ENCODE measurements around the gene CHFR.

CHFR gene

GRCh38 chr12:132924356-132924755 lies 37.0 kb upstream of the CHFR start:
- H3K4me3 ChIP-seq (ENCODE audit: low read depth, low read length), result no peak overlapping the region
- peaks cover 16% of the 10 kb centered on the region for H3K9me3 ChIP-seq
- peaks cover 3% of the 10 kb centered on the region for H3K36me3 ChIP-seq

DNA sequence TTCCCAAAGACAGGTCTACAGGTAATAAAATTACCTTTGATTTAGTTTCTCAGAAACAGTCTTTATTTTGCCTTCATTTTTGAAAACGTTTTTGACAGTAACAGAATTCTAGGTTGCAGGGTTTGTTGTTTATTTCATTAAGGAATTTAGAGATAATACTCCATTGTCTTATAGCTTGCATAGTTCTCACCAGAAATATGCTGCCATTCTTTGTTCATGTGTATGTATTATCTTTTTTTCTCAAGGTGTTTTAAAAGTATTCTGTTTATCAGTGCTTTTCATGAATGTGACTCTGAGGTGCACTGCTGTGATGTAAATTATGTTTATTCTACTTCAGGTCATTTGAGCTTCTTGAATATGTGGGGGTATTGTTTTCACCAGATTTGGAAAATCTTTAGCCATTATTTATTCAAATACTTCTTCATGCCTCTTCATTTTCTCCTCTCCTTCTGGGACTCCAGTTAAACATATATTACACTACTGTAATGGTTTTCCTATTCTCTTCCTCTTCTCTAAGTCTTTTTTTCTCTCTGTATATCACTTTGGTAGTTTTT lies 36.0 kb upstream of the CHFR start:
- H3K36me3 ChIP-seq, result peaks cover 3% of the 10 kb centered on the region

More at GRCh38 chr12:132924356-132924755, 37.0 kb upstream of the CHFR start:
- TF ChIP-seq CTCF (IDR thresholded peaks at IDR 0.05; ENCODE audit: low read depth, low read length), result no peak
- Histone ChIP-seq H3K27me3 (no peaks in the 10 kb centered on the region), H3K4me1 (no peaks in the 10 kb centered on the region)
- no peak for DNase-seq

DNA sequence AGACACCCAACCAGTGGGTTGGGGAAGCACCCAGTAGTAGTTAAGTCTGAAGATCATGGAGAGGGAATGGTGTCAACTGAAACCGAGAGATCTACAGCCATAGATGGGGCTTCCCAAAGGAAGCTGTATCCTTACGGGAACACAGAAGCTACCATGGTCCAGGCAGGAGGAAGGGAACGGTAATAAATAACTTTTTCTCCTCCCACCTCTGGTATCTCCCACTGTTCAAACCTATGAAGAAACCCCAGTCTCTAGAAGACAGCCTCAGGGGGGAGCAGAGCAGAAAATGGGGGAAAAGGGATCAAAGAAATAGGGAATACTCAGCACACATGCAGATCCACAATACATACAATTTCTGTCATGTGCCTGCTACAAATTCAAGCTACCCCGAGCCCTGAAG lies 35.3 kb upstream of the CHFR start:
- H3K4me1 ChIP-seq, result no peaks in the 10 kb centered on the region
- H3K36me3 ChIP-seq, result peaks cover 3% of the 10 kb centered on the region
- no peak overlapping the region for H3K4me3 ChIP-seq (ENCODE audit: low read depth, low read length)
- H3K9me3 ChIP-seq, result peaks cover 16% of the 10 kb centered on the region
- no peak for TF ChIP-seq CTCF (IDR thresholded peaks at IDR 0.05; ENCODE audit: low read depth, low read length)
- H3K27me3 ChIP-seq, result no peaks in the 10 kb centered on the region
- DNase-seq, result no peak

More for the DNA sequence above, 36.0 kb upstream of the CHFR start:
- Histone ChIP-seq H3K4me1 (no peaks in the 10 kb centered on the region), H3K9me3 (peaks cover 17% of the 10 kb centered on the region), H3K4me3 (ENCODE audit: low read depth, low read length) (no peak overlapping the region), H3K27me3 (no peaks in the 10 kb centered on the region)
- TF ChIP-seq CTCF (IDR thresholded peaks at IDR 0.05; ENCODE audit: low read depth, low read length), result no peak
- no peak for DNase-seq

DNA sequence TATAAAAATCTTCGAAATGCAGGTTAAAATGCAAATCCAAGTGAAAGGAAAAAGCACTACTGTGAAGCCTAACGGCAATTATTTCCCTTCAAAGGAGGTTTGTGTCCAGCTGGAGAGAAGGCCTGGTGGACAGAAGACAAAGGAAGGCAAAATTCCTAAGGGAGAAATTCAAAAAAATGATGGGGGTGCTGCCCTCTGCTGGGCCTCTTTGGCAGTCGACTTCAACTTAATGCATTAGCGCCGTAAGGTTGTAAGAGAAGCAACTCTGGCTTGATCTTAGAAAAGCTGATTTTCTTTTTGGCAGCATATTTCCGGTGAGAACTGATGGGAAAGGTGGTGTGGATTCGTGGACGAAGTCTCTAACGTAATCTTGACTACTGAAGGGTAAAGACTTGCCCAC lies 34.3 kb upstream of the CHFR start:
- TF ChIP-seq CTCF (IDR thresholded peaks at IDR 0.05; ENCODE audit: low read depth, low read length), result peak; percentile 35
- Histone ChIP-seq H3K4me3 (ENCODE audit: low read depth, low read length) (no peak overlapping the region), H3K9me3 (peaks cover 14% of the 10 kb centered on the region), H3K27me3 (no peaks in the 10 kb centered on the region), H3K36me3 (peaks cover 3% of the 10 kb centered on the region), H3K4me1 (no peaks in the 10 kb centered on the region)
- DNase-seq, result peak; percentile 17

- no peak for TF ChIP-seq CTCF (IDR thresholded peaks at IDR 0.05; ENCODE audit: low read depth, low read length)
- peaks cover 3% of the 10 kb centered on the region for H3K9me3 ChIP-seq
- H3K27me3 ChIP-seq, result no peaks in the 10 kb centered on the region
- DNase-seq, result no peak
- no peaks in the 10 kb centered on the region for H3K36me3 ChIP-seq
- no peak overlapping the region for H3K4me3 ChIP-seq (ENCODE audit: low read depth, low read length)
- H3K4me1 ChIP-seq, result no peaks in the 10 kb centered on the region
Observed at GRCh38 chr12:132918680-132919079, 31.3 kb upstream of the CHFR start.

DNA sequence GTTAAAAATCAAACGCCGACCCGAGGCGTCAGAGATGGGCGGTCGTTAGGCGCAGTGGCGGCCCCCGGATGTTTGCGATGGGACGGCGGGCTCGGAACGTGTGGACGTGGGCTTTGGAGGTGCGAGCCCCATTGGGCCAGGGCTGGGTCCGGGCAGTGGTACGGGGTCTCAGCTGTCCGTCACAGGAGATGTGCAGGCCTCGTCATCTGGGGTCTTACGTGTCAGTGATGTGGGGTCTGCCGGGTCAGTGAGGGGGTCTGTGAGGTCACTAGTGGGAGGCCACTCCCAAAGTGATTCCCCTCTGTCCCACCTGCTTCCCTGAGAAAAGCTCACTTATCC lies 21.6 kb upstream of the CHFR start:
- Histone ChIP-seq H3K27me3 (no peaks in the 10 kb centered on the region), H3K36me3 (no peaks in the 10 kb centered on the region), H3K4me1 (no peaks in the 10 kb centered on the region), H3K9me3 (peaks cover 4% of the 10 kb centered on the region; the same call in 1 of the 2 replicates), H3K4me3 (ENCODE audit: low read depth, low read length) (peak overlapping the region; percentile 63)
- no peak for DNase-seq
- TF ChIP-seq CTCF (IDR thresholded peaks at IDR 0.05; ENCODE audit: low read depth, low read length), result no peak

Data from BE2C (cell line).